ENCODE data around the gene HELZ. TPM values are rescaled to one million over a fixed set of nuclear protein-coding genes. Genes with fewer than 3 reads are reported as not detected.
A peak's percentile ranks its signal among the peaks of the same experiment; 100 is the strongest.

HELZ gene
- total and polyA plus RNA-seq, 2 of the 8 experiments (the other 6 are each of a cell fraction or from before 2014, with no cell fraction given) = 10.0 to 48.7 TPM

DNA sequence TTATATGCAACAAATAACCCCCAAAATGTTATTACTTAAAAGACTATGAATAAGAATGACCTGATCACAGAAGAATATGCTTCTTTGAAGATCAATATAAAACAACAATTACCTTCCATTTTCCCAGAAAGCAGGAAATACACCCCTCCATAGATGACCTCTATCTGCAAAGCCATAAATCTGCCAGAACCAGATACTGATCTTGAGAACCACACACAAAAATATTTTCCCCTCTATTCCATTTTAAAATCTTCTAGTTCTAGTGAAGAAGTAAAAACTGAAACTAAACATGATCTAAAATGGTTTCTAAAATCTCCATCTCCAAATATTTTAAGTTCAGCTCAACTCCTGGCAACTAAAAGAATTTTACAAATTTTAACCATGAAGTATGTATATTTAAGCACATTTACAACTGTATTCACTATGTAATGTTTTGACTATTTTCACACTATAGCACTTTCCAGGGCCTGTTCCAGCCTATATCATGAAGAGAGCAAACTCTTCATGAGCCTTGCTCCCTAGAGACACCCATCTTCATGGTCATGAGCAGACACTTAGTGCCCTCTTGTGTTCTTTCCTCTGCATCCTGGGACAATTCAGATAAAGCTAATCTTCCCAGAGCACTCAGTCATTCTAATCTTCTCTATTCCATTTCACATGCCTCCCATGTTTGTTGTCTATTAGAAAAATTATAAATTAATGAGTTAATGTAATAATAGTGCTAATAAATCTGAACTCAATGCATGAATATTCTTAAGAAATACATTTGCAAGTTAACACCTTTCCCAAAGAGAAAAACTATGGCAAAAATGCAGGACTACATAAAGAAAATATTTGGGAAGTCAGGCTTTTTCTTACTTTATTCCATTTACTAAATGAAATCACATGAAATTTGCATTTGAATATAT, 87.0 kb downstream of the HELZ start:
- CTCF ChIA-PET (ENCODE audit: partially characterized antibody) = interaction anchor here (0.6 to 2.6 kb wide), 12 partner anchors 10 to 474 kb away, joined by 3 to 11 read pairs (median 3); no protein-coding TSS in a partner anchor
- Histone ChIP-seq H3K79me1 (ENCODE audit: low read depth, low read length) (no peaks in the 10 kb centered on the region), H2BK15ac (ENCODE audit: low read length) (no peak overlapping the region), H2AK5ac (ENCODE audit: low read depth, low read length) (no peak overlapping the region), H4K91ac (replicated peaks; ENCODE audit: insufficient read length, low read length) (no peak overlapping the region), H3K4ac (replicated peaks; ENCODE audit: insufficient read length, low read depth, low read length) (no peak overlapping the region), H3K56ac (replicated peaks; ENCODE audit: insufficient read length, low read depth, low read length) (no peak overlapping the region), H3K14ac (ENCODE audit: insufficient read length) (no peak overlapping the region), H4K5ac (ENCODE audit: insufficient read length, low read depth, low read length) (no peak overlapping the region), H2BK12ac (ENCODE audit: low read depth, low read length) (no peak overlapping the region), H3K79me2 (ENCODE audit: control insufficient read depth in 1 of 2, insufficient read depth in 2 of 2, low read length in 2 of 2) (no peaks in the 10 kb centered on the region), H4K8ac (ENCODE audit: extremely low read depth, insufficient read depth, low read length) (no peak overlapping the region), H2BK5ac (ENCODE audit: low read depth, low read length) (no peak overlapping the region), H3K27ac (ENCODE audit: low read depth, low read length) (no peak overlapping the region), H3K23me2 (ENCODE audit: low read depth, low read length) (no peaks in the 10 kb centered on the region), H3K23ac (ENCODE audit: insufficient read length) (no peak overlapping the region), H3K4me3 (ENCODE audit: extremely low read depth in 1 of 4, insufficient read depth in 2 of 4, low read depth in 3 of 4, low read length in 4 of 4) (no peak overlapping the region), H2BK20ac (ENCODE audit: low read length) (no peak overlapping the region), H2AFZ (ENCODE audit: low read length) (no peak overlapping the region), H3K27me3 (replicated peaks in 1 of 4; ENCODE audit: control insufficient read depth in 3 of 4, extremely low read depth in 1 of 4, insufficient read depth in 3 of 4, low read length in 3 of 4) (no peaks in the 10 kb centered on the region), H3K4me1 (replicated peaks in 1 of 4; ENCODE audit: control insufficient read depth in 3 of 4, insufficient read depth in 4 of 4, low read length in 3 of 4) (peaks cover 0 to 3% (median 1%) of the 10 kb centered on the region in 4 experiments; a peak in 3 of 7 replicates), H3K9me3 (ENCODE audit: insufficient read depth in 2 of 2, low read depth in 1 of 2, low read length in 1 of 2) (no peaks in the 10 kb centered on the region), H3K4me2 (ENCODE audit: insufficient read depth in 1 of 2, low read depth in 2 of 2, low read length in 2 of 2) (no peak overlapping the region), H3K18ac (ENCODE audit: extremely low read depth, low read length) (no peak overlapping the region), H3K36me3 (ENCODE audit: control insufficient read depth in 2 of 4, insufficient read depth in 4 of 4, low read length in 3 of 4) (peaks cover 0 to 4% (median 2%) of the 10 kb centered on the region in 4 experiments; a peak in 4 of 8 replicates), H2BK120ac (replicated peaks; ENCODE audit: low read depth, low read length) (no peak overlapping the region), H3K9ac (replicated peaks in 1 of 4; ENCODE audit: extremely low read depth in 1 of 4, low read depth in 3 of 4, low read length in 3 of 4) (no peak overlapping the region), H4K20me1 (replicated peaks in 1 of 2; ENCODE audit: control insufficient read depth in 1 of 2, insufficient read depth in 2 of 2, low read length in 2 of 2) (peaks cover 0 to 1% of the 10 kb centered on the region in 2 experiments)
- no peak for DNase-seq (ENCODE audit: low read depth in 1 of 2, low spot score in 2 of 2)
- peak; percentile 75 for FAIRE-seq
- TF ChIP-seq RAD21 (IDR thresholded peaks at IDR 0.05 in 1 of 2, conservative IDR thresholded peaks at IDR 0.05 in 1 of 2; ENCODE audit: low read depth in 2 of 2, low read length in 2 of 2) (peak; percentile 72 to 74), RFX5 (IDR thresholded peaks at IDR 0.05; ENCODE audit: borderline replicate concordance, low read depth, low read length) (no peak), SP4 (IDR thresholded peaks at IDR 0.05; ENCODE audit: low read length) (no peak)
- TF ChIP-seq, protein P1, sequence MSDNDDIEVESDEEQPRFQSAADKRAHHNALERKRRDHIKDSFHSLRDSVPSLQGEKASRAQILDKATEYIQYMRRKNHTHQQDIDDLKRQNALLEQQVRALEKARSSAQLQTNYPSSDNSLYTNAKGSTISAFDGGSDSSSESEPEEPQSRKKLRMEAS (IDR thresholded peaks at IDR 0.05) = no peak
- TF ChIP-seq, protein P2, sequence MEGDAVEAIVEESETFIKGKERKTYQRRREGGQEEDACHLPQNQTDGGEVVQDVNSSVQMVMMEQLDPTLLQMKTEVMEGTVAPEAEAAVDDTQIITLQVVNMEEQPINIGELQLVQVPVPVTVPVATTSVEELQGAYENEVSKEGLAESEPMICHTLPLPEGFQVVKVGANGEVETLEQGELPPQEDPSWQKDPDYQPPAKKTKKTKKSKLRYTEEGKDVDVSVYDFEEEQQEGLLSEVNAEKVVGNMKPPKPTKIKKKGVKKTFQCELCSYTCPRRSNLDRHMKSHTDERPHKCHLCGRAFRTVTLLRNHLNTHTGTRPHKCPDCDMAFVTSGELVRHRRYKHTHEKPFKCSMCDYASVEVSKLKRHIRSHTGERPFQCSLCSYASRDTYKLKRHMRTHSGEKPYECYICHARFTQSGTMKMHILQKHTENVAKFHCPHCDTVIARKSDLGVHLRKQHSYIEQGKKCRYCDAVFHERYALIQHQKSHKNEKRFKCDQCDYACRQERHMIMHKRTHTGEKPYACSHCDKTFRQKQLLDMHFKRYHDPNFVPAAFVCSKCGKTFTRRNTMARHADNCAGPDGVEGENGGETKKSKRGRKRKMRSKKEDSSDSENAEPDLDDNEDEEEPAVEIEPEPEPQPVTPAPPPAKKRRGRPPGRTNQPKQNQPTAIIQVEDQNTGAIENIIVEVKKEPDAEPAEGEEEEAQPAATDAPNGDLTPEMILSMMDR (IDR thresholded peaks at IDR 0.05; ENCODE audit: control extremely low read depth in 1 of 3, insufficient read depth in 1 of 3, low read depth in 1 of 3, low read length in 3 of 3) = peak in 2 of 3 experiments; percentile 50 to 52; a peak in 3 of 4 replicates
- POLR2A ChIA-PET (ENCODE audit: partially characterized antibody) = no interaction called here
